HFFc6 (cell line): ENCODE data around the gene SLC2A13. TPM values are rescaled to one million over a fixed set of nuclear protein-coding genes. Genes with fewer than 3 reads are reported as not detected.

ENCODE experiments used
- DNase-seq: peaks from one replicate; pipeline ENCODE4 v3.0.0-alpha.2; 2018
- H3K27ac Mint-ChIP-seq: 2 replicates; pipeline ENCODE4 v1.8.0; 2020; ENCODE audit warnings: mild to moderate bottlenecking, mixed read lengths
- H3K27me3 Mint-ChIP-seq: 2 replicates; pipeline ENCODE4 v1.8.0; 2021; ENCODE audit warnings: mild to moderate bottlenecking, moderate library complexity, mixed read lengths; ENCODE audit not compliant: insufficient read depth
- H3K36me3 Mint-ChIP-seq: 2 replicates; pipeline ENCODE4 v1.8.0; 2021; ENCODE audit warnings: low read depth, mixed read lengths
- H3K4me1 Mint-ChIP-seq: 2 replicates; pipeline ENCODE4 v1.8.0; 2020; ENCODE audit warnings: low read depth, mixed read lengths
- H3K4me3 Mint-ChIP-seq: 2 replicates; pipeline ENCODE4 v1.8.0; 2020; ENCODE audit warnings: mild to moderate bottlenecking, moderate library complexity, mixed read lengths
- H3K9me3 Mint-ChIP-seq: 2 replicates; pipeline ENCODE4 v1.8.0; 2020; ENCODE audit warnings: mild to moderate bottlenecking, mixed read lengths
- total RNA-seq, 6 experiments: library from RNA; stranded (reverse); fragmentation: NEBNext Ultra II Directional; extraction: Animal tissue kit (Norgen Biotek cat#: 25700); gene quantifications; 2 replicates in 1 of 6; 3 replicates in 5 of 6; pipeline ENCODE4 v1.2.3, GENCODE V29; 2021
- TF ChIP-seq, protein P1 (sequence below): fragments of 200-600 bp; sonication (generic); IDR thresholded peaks from 2 replicates; pipeline ENCODE4 v1.5.0; 2021; ENCODE audit warnings: antibody characterized with exemption, mild to moderate bottlenecking

Gene SLC2A13
- total RNA-seq, 6 experiments from 2014 or later, result 2.3 to 3.3 (median 2.9) TPM

- Mint-ChIP-seq H3K4me1 (no peaks in the 10 kb centered on the region), H3K36me3 (no peaks in the 10 kb centered on the region), H3K4me3 (no peak overlapping the region), H3K27me3 (no peaks in the 10 kb centered on the region; the same call in 1 of the 2 replicates), H3K9me3 (peaks cover 26% of the 10 kb centered on the region), H3K27ac (no peak overlapping the region)
- TF ChIP-seq, protein P1, sequence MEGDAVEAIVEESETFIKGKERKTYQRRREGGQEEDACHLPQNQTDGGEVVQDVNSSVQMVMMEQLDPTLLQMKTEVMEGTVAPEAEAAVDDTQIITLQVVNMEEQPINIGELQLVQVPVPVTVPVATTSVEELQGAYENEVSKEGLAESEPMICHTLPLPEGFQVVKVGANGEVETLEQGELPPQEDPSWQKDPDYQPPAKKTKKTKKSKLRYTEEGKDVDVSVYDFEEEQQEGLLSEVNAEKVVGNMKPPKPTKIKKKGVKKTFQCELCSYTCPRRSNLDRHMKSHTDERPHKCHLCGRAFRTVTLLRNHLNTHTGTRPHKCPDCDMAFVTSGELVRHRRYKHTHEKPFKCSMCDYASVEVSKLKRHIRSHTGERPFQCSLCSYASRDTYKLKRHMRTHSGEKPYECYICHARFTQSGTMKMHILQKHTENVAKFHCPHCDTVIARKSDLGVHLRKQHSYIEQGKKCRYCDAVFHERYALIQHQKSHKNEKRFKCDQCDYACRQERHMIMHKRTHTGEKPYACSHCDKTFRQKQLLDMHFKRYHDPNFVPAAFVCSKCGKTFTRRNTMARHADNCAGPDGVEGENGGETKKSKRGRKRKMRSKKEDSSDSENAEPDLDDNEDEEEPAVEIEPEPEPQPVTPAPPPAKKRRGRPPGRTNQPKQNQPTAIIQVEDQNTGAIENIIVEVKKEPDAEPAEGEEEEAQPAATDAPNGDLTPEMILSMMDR, result no peak
- no peak for DNase-seq
These were observed 323.8 kb downstream of the SLC2A13 start for GRCh38 chr12:39782026-39782545.

GRCh38 chr12:39780913-39781446 is 324.9 kb downstream of the SLC2A13 start:
- TF ChIP-seq, protein P1, result no peak
- no peaks in the 10 kb centered on the region for H3K4me1 Mint-ChIP-seq
- H3K36me3 Mint-ChIP-seq, result no peaks in the 10 kb centered on the region
- DNase-seq, result no peak
- H3K27ac Mint-ChIP-seq, result no peak overlapping the region
- H3K27me3 Mint-ChIP-seq, result no peaks in the 10 kb centered on the region; the same call in 1 of the 2 replicates
- H3K4me3 Mint-ChIP-seq, result no peak overlapping the region
- H3K9me3 Mint-ChIP-seq, result peaks cover 22% of the 10 kb centered on the region

- no peaks in the 10 kb centered on the region for H3K36me3 Mint-ChIP-seq
- H3K27ac Mint-ChIP-seq, result no peak overlapping the region
- DNase-seq, result no peak
- H3K9me3 Mint-ChIP-seq, result peaks cover 22% of the 10 kb centered on the region
- no peak overlapping the region for H3K4me3 Mint-ChIP-seq
- no peaks in the 10 kb centered on the region for H3K4me1 Mint-ChIP-seq
- TF ChIP-seq, protein P1, result no peak
- no peaks in the 10 kb centered on the region; the same call in 1 of the 2 replicates for H3K27me3 Mint-ChIP-seq
These were observed 325.4 kb downstream of the SLC2A13 start for GRCh38 chr12:39780411-39780912.

- Mint-ChIP-seq H3K4me3 (no peak overlapping the region), H3K4me1 (no peaks in the 10 kb centered on the region), H3K36me3 (no peaks in the 10 kb centered on the region), H3K27ac (no peak overlapping the region), H3K27me3 (no peaks in the 10 kb centered on the region; the same call in 1 of the 2 replicates), H3K9me3 (peaks cover 22% of the 10 kb centered on the region)
- TF ChIP-seq, protein P1, result no peak
- no peak for DNase-seq
These were observed 326.0 kb downstream of the SLC2A13 start for GRCh38 chr12:39779768-39780340.

DNA sequence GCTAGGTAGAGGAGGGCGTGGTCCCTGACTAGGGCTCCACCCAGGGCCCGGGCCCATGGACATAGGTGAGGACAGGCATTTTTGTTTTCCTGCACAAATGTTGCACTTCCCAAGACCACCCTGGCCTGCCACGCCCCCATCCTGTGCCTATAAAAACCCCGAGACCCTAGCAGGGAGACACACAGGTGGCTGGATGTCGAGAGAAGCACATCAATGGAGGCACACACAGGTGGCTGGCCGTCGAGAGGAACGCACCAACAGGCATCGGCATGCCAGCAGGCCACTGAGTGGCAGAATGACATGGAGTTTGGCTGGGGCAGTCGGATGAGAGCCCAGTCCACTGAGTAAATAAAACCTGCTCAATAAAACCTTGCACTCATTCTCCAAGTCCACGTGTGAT is 328.4 kb downstream of the SLC2A13 start:
- Mint-ChIP-seq H3K36me3 (no peaks in the 10 kb centered on the region), H3K27ac (no peak overlapping the region)

More for the DNA sequence above, 328.4 kb downstream of the SLC2A13 start:
- Mint-ChIP-seq H3K9me3 (peaks cover 9% of the 10 kb centered on the region), H3K4me3 (no peak overlapping the region), H3K4me1 (no peaks in the 10 kb centered on the region), H3K27me3 (no peaks in the 10 kb centered on the region; the same call in 1 of the 2 replicates)
- TF ChIP-seq, protein P1, result no peak
- no peak for DNase-seq
